Glomerular endothelial cell (primary cell): ENCODE data around the gene AKR1C1. TPM values are rescaled to one million over a fixed set of nuclear protein-coding genes. Genes with fewer than 3 reads are reported as not detected.
"Not testable (repeated sequence)": the region's sequence is repeated elsewhere in the genome, so short reads cannot be mapped to it uniquely, and the experiment has no call there.

Experiments used
- DNase-seq: peaks from one replicate; pipeline ENCODE4 v3.0.0-alpha.2; 2011; ENCODE audit warnings: low read depth, low spot score; ENCODE audit errors: extremely low read depth
- total RNA-seq: library from RNA; depleted of rRNA; stranded (reverse); fragments of >200 nt; gene quantifications from 2 replicates; pipeline ENCODE4 v1.2.3, GENCODE V29; 2015

AKR1C1 gene
- total RNA-seq, 1 donor from 2014 or later: 0.70 TPM

DNA sequence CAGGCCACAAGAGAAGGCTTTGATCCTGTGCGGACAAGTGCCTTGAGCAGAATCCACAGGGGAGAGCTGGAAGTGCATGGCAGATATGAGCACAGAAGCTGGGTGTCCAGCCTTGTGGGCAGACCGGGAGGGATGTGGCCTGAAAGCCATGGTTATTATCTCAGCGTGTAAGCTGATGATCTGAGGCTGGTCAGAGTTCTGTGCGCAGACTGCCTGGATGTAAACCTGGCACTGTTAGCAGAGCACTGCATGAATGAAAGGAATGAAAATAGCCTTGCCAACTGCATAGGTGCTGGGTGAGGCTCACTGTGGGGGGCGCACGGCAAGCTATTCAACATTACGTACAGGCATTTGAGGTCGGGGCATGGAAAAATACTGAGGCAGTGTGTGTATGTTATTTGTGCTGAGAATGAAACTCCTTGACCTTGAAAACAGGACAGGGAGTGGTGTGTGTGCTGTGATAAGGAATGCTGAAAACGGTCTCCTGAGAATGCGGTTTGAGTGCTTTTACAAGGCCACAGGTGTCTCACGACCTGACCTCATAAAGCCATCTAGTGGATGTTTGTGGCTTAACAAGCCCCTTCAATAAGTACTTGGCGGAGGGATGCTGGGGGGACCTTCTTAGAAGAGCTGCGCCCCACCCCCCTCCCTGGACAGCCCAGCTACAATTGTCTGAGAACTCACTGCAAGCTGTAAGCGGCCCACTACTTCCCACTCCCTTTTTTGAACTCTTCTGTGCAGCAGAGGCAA lies 18.7 kb downstream of the AKR1C1 start:
- DNase-seq: peak; percentile 16

DNA sequence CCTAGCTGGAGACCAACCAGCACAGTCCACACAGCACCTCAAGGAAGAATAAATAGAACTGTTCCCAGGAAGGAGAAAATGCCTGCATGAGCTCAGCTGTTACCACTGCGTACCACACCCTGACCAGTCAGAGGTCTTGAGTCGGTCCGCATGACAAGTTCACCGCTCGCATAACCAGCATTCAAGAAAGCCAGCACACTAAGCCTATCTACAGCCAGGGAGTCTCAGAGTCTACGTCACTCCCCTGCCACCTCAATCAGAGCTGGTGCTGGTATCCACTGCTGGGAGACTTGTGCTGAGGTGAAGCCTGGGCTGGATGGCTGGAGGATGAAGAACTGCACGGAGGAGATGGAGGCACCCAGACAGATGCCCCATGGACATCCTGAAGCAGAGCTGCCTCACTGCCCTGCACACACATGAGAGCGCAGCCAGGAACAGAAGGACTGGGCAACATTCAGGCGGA lies 19.6 kb downstream of the AKR1C1 start:
- DNase-seq: no peak

DNA sequence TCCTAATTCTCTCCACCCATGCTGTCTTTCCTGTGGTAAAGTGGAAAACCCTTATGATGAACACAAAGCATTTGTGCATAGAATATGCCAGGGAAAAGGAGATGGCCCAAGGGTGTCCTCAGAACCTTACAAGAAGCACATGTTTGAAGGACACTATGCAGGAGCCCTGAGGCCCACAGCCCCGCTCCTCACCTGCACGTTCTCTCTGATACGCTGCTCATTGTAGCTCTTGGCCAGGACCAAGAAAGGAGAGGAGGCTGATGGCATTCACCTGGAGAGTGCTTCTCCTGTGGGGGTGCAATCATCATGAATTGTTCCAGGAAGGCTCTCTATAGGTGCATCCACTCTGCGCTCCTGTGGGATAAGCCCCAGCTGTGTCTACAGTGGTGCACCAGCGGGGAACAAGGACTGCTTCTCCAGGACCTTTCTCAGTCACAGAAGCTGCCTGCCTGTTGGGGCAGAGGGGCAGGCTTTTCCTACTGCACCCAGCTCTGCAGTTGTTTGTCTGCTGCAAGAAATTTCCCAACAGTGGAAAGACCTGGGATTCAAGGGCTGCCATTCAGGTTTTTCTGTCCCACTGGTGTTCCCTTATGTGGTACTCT lies 20.5 kb downstream of the AKR1C1 start:
- no peak for DNase-seq

DNA sequence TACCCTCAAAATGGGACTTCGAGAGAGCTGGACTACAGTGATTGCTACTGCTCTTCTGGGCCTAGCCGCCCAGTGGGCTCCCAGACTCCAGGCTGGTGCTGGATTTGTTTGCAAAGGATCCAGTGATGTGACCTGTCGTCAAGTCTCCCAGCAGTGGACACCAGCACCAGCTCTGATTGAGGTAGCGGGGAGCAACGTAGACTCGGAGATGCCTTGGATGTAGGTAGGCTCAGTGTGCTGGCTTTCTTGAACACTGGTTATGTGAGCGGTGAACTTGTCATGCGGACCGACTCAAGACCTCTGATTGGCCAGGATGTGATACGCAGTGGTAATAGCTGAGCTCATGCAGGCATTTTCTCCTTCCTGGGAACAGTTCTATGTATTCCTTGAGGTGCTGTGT lies 21.0 kb downstream of the AKR1C1 start:
- DNase-seq: no peak

DNA sequence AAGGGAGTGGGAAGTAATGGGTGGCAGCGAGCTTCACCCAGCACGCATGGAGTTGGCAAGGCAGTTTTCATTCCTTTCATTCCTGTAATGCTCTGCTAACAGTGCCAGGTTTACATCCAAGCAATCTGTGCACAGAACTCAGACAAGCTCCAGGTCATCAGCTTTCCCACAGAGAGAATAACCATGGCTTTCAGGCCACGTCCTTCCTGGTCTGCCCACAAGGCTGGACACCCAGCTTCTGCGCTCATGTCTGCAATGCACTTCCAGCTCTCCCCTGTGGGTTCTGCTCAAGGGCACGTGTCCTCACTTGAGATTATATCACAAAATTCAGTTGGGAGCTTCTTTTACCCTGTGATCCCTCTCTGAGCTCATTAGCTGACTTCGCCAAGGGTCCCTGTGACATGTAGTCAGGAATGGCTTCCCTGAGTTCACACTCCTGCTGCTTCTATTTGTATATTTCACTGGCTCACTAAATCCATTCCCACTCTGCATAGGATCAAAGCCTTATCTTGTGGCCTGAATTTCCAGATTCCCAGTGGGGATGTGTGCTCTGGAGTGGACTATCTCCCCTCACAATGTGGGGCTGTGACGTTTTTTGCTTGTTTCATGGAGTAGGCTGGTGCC lies 21.9 kb downstream of the AKR1C1 start:
- DNase-seq: no peak

DNA sequence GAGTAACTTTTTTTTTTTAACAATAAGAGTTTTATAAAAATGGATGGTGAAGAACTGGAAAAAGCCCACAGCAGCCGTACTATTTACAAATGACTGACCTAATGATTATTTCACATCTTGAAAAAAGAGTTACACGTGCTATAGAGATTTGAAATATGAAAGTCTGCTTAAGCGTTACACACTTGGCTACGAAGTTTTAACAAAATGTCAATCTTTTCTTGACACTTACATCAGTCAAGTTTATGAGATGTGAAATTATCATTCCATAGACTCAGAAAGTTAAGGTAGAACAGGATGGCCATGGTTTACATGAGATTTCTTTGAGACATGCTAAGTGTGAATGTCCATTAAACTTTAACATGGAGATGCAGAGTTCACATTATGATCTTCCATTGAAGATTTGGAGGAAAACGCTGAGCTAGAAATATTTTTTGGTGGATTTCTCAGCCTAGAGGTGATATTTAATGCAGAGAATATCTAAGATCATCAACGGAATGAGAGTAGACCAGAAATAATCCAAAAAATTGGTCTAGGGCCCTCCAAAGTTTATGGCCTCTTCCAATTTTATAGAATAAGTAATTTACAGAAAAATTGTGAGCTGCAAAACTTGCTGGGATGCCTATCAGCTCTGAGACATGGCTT lies 24.9 kb downstream of the AKR1C1 start:
- DNase-seq: not testable (repeated sequence)

DNA sequence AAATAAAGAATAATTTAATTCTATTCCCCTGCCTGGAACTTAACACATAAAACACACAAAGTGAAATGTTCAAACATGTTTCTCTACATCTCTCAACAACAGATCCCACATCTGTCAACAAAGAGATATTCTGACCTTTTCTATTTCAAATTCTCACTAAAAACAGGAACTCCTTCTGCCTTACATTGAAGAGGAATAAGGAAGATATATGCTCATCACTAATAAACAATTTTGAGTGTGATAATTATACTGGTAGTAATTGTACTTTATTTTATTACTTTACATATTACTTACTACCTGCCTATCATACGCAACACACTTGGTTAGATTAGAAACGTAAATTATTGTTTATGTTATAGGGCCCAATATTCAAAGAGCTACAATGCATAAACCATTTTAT lies 27.0 kb downstream of the AKR1C1 start:
- no peak for DNase-seq

DNA sequence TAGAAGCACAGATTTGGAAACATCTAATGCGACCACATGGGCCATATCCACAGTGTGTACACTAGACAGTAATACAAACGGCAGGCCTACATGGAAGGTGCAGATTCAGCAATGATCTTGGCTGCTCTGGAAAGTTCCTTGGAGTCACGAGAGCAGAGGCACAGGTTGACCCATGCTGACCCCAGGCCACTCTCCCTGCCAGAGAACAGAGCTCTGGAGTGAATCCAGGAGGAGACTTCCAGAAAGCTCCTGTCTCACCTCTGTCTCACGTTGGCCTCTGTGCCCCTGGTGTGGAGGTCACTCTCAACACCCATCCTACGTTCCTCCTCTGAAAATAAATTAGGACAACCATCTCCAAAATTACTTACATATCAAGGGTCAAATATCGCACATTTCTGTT lies 28.2 kb downstream of the AKR1C1 start:
- not testable (repeated sequence) for DNase-seq

DNA sequence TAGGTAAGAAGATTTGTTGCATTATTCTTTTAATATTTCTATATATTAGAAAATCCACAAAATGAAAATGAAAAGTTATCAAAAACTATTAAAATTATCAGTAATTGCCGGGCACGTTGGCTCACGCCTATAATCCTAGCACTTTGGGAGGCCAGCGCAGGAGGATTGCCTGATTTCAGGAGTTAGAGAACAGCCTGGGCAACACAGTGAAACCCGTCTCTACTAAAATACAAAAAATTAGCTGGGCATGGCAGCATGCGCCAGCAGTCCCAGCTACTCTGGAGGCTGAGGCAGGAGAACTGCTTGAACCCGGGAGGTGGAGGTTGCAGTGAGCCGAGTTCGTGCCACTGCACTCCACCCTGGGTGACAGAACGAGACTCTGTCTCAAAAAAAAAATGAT lies 29.3 kb downstream of the AKR1C1 start:
- not testable (repeated sequence) for DNase-seq

DNA sequence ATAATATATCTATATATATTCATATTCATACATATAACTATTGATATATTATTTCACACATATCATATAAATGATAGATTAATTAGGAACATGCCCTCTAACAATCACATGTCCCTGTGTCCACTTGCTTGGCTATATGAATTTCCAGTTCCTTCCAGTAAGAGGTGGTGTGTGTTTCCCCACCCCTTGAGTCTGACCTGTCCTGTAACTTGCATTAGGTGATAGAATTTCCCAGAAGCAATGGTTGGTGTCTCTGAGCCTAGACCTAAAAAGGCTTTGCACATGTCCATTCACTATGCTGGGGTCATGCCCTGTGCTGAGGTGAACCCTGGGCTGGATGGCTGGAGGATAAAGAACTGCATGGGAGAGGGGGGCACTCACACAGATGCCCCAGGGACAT lies 31.0 kb downstream of the AKR1C1 start:
- DNase-seq: not testable (repeated sequence)

DNA sequence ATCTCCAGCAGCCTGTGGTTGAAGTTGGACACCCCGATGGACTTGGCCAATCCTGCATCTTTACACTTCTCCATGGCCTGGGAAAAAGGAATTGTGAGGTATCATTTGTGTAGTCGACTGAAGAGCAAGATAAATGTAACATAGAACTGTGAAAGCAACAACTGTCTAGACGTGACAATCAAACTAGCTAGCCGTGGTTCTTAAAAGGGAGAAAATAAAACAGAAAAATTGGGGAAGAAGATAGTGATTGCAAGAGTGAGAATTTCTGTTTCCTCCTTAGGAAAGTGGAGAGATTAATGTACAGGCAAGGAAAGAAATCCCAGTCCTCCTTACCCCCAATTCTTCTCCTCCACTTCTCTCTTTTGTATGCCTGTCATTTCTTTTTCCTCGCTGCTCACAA lies 35.5 kb downstream of the AKR1C1 start:
- DNase-seq: no peak

DNA sequence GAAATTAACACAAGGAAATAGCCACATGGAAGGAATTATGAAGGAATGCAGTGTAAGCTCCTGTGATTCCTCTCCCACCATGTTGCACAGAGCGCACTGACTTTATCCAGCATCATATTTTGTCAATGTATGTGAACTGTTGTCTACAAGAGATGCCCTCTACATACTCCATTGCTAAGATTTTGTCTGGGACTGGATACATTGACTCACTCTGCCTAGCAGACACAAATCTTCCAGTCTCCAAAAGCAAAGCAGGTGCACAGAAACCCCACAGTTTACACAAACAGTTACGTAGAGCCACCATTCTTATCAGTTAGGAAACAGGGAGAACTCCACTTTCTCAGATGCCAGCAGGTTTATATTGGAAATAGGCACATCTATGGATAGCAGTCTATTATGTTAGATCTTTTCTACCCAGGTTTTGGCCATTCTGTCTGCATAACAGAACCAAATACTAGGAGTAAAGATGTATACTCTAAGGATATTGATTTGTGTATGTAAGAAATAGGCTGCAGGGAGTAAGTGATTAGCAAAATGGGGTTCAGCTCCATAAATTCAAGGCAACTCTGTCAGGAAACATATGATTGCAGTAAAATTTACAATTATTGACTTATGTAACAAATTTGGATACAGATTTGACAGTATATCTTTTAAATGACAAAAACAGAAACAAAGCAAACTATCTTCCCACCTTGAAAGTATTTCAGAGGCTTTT lies 39.0 kb downstream of the AKR1C1 start:
- no peak for DNase-seq

DNA sequence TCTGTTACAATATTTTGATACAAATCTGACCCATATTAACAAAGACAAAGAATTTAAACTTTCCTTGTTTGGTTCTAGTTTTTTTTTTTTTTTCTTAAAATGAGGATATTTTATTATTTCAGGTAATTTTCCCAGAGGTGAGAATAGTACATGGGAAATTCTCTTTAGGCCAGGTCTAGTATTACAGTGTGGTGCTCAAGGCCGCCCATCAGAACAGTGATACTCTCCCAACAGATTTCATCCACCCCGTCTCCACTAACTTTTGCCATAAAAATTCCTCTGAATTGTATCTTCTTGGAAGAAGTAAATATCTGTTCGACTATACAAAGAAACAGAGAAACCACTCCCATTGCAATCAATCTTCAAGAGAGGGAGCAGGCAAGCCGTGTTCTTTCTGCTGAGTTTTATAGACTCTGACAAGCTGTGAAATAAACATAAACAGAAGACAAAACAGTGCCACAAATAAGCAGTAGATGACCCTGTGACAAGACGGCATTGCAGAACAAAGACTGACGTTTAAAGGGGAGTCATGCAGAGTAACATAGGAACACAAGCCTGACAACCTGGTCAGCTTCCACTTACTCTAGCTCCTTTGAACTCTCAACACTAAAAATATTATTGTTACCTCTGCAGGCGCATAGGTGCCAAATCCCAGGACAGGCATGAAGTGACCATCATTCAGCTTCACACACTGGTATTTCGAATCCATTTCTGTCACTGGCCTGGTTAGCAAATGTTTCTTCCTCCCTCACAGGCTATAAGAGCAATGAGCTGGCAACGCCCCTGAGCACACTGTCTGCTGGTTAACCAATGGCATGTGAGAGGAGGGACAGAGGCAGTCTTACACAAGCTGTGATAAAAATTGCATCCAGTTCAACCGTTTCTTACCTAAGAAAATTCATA lies 40.2 kb downstream of the AKR1C1 start, which contains the start of gene AKR1C2:
TSS of gene AKR1C2 (minus strand) at position 731 of the 903 bp plus-strand sequence. CDS start at position 709, 22 bp downstream.
- DNase-seq: not testable (repeated sequence)

DNA sequence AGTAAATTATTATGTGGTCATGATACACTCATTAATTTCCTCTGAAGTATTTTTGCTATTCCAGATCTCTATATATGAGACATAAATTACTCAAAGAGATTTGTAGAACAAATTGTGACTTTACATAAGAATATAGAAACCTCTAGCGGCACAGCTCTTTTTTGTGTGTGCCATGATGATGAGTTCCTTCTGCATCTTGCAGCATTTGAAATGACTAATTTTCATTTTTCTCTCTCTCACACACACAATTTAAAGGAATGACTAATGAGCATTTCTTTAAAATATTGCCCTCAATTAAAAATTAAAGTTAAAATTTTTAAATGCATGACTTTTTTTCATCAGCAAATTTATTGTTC lies 40.8 kb downstream of the AKR1C1 start:
- DNase-seq: not testable (repeated sequence)

DNA sequence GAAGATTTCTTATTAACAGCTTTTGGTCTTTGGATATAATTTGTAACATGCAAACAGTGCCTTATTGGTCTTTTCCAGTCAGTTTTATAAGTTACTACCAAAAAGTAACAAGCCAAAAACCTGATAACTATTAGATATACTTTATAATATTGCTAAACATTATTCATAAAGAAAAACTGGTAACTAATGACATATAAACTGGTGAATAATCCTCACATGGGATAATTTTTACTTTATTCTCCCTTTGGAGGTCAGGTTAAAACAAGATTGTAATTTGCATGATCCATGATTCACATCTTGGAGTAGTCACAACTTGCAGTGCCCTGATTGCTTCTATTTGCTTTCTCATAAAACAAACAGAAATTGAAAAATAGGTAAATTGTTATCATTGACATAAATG lies 41.3 kb downstream of the AKR1C1 start:
- not testable (repeated sequence) for DNase-seq

DNA sequence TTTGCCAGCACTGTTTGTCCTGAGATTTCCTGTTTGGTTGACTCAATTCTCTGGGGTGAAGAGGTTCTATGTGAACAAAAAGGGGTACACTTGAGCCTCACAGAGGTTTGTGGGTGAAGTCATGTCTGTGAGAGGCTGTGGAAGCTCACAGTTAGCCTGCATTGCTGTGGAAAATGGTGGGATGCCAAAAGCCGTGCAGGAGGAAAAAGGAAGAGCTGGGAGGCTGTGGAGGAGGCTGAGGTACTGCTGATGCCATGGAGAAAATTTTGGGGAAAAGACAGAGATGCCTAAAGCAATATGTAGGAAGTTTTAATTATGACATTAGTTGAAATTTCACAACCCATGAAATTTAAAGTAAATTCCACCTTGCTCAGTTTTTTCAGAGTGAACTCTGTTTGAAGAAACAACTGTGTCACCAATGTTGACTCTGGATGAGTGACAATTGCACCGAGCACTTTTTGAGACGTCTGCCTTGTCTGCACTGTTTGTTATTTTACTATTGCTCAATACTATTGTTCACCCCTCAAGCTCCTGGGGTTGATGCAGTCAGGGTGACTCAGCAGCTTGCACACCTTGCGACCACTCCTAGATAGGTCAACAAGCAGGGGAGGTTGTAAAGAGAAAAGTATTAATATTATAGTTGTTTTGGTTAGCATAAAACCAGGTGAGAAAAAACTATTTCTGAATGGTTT lies 45.8 kb downstream of the AKR1C1 start:
- DNase-seq: not testable (repeated sequence)

DNA sequence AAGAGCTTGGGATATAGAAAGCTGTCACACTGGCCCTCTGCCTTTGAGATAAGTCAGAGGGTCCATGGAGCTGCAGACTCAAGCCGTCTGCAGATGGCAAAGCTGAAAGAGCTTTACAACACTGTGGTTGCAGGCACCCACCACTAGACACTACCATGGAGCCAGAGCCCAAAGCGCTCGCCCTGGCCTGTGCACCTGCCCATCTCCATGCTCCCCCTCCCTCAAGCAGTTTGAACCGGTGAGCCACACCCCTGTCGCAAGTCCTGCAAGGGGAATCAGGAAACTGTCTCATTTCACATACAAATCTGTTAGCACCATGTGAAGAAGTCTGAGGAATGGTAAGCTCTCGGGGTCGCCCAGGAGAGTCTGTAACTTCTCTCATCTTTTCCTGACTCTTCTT lies 46.8 kb downstream of the AKR1C1 start:
- not testable (repeated sequence) for DNase-seq

DNA sequence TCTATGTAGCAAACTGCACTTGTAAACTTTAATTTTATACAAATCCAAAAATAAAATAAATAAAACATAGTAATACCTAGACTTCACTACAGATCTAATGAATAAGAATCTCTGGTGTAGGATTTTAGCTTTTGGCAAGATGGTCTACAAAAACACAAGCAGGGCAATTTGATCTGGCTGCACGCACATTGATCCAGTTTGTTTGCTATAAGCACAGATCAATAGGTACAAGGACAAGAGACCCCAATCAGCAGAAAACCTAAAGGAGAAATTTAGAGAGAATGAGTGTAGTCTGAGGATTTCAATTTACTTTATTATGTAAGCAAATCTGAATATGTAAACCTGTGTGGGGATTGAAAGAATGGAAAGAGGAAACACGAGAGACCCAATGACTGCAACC lies 48.2 kb downstream of the AKR1C1 start:
- not testable (repeated sequence) for DNase-seq

DNA sequence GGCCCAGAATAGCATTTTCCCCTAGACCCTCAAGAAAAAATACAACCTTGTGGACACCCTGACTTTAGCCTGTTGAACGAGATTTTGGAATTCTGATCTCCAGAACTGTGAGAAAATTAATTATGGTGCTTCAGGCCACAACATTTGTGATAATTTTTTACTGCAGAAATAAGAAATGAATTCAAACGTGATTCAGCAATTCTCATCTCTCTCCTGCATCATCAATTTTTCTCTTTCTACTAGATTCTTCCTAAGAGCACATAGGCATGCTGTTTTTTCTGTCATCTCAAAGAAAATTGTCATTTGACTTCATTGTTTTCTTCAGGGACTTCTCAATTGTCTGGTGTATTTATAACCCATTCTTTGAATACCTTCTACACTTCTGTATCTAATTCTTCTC lies 49.4 kb downstream of the AKR1C1 start:
- no peak for DNase-seq
